Measurements from ENCODE around the gene NEURL4.
A peak's percentile ranks its signal among the peaks of the same experiment; 100 is the strongest.

Gene NEURL4

GRCh38 chr17:7321466-7321865 lies 7.7 kb downstream of the NEURL4 start:
- DNase-seq = no peak

- DNase-seq = no peak
Measured at GRCh38 chr17:7318121-7318860, 10.8 kb downstream of the NEURL4 start.

GRCh38 chr17:7317161-7317803 lies 11.9 kb downstream of the NEURL4 start:
- DNase-seq = no peak

- no peak for DNase-seq
Measured at GRCh38 chr17:7315570-7316235, 13.4 kb downstream of the NEURL4 start.

GRCh38 chr17:7314719-7315569 lies 14.2 kb downstream of the NEURL4 start, which contains the start of gene GPS2:
Gene GPS2, minus strand, starts transcription at chr17:7315360. Its CDS starts 308 bp downstream, at chr17:7315052.
- peak; percentile 84 to 93 (median 90) for DNase-seq

GRCh38 chr17:7313890-7314718 lies 15.0 kb downstream of the NEURL4 start:
- DNase-seq = no peak

- DNase-seq = no peak
Measured at GRCh38 chr17:7313088-7313889, 15.8 kb downstream of the NEURL4 start.

GRCh38 chr17:7312432-7313087 lies 16.6 kb downstream of the NEURL4 start:
- no peak for DNase-seq

- no peak for DNase-seq
Measured at GRCh38 chr17:7311110-7311705, 17.9 kb downstream of the NEURL4 start.

- DNase-seq = no peak
Measured at GRCh38 chr17:7309628-7310027, 19.5 kb downstream of the NEURL4 start.

GRCh38 chr17:7308625-7309433 lies 20.3 kb downstream of the NEURL4 start:
- peak; percentile 71 to 78 (median 73) for DNase-seq

- peak; percentile 43 to 61 (median 56) for DNase-seq
Measured at GRCh38 chr17:7307686-7308624, 21.2 kb downstream of the NEURL4 start.

- peak; percentile 99 to 100 (median 100) for DNase-seq
Measured at GRCh38 chr17:7306911-7307685, 22.0 kb downstream of the NEURL4 start, which contains the start of gene EIF5A. Gene EIF5A, plus strand, starts transcription at chr17:7307628. Its CDS starts 2,008 bp downstream, at chr17:7309636.

- no peak for DNase-seq
Measured at GRCh38 chr17:7304179-7304578, 25.0 kb downstream of the NEURL4 start.

- DNase-seq = peak; percentile 34 to 44 (median 37)
Measured at GRCh38 chr17:7296189-7296861, 32.8 kb downstream of the NEURL4 start.
